HG03025 (cell line): Measurements from ENCODE around the gene GNG7.
"Not testable (repeated sequence)": the region's sequence is repeated elsewhere in the genome, so short reads cannot be mapped to it uniquely, and the experiment has no call there.

Experiments used
- ATAC-seq: cut with Tn5 transposase; IDR thresholded peaks from one replicate; pipeline ENCODE4 v1.9.1; 2021; ENCODE audit warnings: mild to moderate bottlenecking, moderate library complexity; ENCODE audit not compliant: unreplicated experiment, low FRiP score

GNG7 gene

GRCh38 chr19:2648528-2648937 lies 54.0 kb downstream of the GNG7 start:
- ATAC-seq = no peak

GRCh38 chr19:2648099-2648498 lies 54.4 kb downstream of the GNG7 start:
- ATAC-seq = no peak

DNA sequence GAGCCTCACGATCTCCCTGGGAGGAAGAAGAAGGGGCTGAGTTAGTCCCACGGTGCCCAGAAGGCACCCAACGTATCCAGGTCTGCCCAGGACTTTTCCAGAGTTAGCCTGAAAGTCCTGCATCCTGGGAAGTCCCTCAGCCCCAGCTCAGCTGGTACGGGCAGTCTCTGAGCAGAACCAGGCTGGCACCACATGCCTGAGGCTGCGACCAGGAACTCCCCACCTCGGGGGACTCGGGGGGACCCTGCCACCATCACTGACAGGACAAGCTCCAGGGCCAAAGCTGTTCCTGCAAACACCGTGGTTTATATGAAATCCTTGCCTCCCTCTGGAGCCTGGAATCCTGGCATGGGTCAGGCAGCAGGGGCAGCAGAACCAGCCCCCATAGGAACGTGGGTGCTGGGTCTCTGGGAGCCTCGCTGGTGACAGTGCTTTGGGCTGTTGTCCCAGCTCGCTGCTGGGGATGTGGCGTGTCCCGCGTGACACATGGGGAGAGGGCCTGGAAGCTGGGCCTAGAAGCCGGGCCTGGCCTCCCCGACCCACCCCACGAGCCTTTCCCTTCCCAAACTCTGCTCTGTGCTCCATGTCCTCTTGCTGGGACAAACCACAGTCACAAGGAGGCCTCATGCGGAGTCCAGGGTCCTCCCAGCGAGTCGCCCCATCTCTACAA lies 55.5 kb downstream of the GNG7 start:
- no peak for ATAC-seq

GRCh38 chr19:2645826-2646225 lies 56.7 kb downstream of the GNG7 start:
- no peak for ATAC-seq

- ATAC-seq = not testable (repeated sequence)
These were observed 59.3 kb downstream of the GNG7 start for GRCh38 chr19:2643123-2643737.

- no peak for ATAC-seq
These were observed 61.2 kb downstream of the GNG7 start for GRCh38 chr19:2641332-2641698.

- ATAC-seq = no peak
These were observed 61.7 kb downstream of the GNG7 start for GRCh38 chr19:2640563-2641331.

- ATAC-seq = no peak
These were observed 62.5 kb downstream of the GNG7 start for GRCh38 chr19:2639999-2640398.

- no peak for ATAC-seq
These were observed 64.0 kb downstream of the GNG7 start for GRCh38 chr19:2638417-2638940.

DNA sequence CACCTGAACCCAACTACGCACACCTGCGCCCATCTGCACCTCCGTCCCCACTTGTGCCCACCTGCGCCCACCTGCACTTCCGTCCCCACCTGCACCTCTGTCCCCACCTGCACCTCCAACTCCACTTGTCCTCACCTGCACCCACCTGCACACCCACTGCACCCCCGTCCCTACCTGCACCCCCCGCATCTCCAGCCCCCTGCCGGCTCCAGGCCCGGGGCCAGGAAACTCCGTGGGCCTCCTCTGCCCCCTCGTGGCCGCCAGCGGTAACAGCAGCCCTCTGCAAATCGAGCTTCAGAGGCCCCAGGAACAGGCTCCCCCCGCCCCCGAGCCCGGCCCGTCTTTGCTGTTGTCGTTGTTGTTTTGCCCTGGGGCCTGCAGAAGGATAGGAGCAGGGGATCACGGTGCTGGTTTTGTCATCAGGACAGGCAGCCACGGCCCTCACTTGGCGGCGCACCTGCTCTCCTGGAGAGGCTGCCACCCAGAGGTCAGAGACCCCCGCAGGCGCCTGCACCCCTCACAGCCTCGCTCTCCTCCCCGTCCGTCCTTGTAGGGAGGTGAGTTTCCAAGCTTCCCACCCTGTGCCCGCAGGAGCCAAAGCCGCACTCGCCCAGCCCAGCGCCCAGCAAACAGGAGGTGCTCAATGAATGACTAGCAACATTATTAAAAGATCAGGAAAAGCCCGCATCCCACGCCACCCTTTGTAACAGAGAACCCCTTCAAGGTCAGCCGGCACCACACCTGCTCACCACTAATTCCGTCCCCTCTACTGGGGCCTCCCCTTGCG lies 65.4 kb downstream of the GNG7 start:
- no peak for ATAC-seq

DNA sequence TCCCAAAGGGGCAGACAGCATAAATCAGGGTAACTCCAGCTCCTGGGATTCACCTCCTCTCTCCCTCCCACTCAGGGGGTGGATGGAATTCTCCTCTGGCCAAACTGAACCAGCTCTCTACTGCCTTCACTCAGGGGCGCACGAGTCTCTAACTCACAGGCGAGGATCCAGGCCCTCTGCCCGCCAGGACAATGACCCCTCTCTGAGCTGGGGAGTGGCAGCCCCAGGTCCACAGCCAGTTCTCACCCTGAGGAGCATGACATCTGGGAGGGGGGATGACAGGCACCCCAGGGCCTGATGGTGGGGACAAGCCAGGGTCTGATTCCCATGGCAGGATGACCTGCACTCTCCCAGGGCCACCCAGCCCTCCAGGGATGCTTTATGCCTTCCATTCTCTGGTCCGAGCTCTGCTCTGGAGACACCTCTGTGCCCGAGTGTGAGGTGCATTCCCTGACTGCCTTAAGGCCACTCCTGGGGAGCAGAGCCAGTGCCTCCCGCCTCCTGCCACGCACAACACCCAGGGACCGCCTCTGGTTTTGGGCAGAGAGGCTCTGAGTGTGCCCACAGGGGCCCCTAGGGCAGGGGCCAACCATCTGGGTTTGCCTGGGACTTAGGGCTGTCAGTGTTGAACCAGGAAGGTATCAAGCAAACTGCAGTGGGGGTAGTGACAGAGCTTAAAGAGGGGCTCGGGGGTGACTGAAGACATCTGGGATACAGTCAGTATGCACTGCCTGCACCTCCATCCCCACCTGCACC lies 66.2 kb downstream of the GNG7 start:
- ATAC-seq = no peak

DNA sequence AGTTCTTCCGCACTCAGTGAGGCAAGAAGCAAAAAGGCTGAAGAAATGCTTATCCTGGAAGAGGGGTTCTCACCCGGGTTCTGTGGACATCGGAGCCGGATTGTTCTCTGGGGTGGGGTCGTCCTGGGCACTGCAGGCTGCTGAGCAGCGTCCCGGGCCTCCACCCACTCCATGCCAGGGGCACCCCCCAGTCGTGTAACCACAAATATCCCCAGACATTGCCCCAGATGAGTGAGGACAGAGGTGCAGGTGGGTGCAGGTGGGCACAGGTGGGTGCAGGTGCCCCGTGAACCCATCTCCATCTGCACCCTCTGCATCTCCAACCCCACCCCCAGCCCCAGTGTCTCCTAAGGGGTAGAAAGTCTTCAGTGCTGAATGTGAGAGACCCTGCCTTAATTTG lies 67.5 kb downstream of the GNG7 start:
- ATAC-seq = no peak

GRCh38 chr19:2634228-2634951 lies 68.1 kb downstream of the GNG7 start:
- ATAC-seq = no peak

GRCh38 chr19:2633693-2634075 lies 68.8 kb downstream of the GNG7 start:
- no peak for ATAC-seq

GRCh38 chr19:2631213-2631821 lies 71.2 kb downstream of the GNG7 start:
- ATAC-seq = no peak

- no peak for ATAC-seq
These were observed 72.0 kb downstream of the GNG7 start for GRCh38 chr19:2630352-2631001.

DNA sequence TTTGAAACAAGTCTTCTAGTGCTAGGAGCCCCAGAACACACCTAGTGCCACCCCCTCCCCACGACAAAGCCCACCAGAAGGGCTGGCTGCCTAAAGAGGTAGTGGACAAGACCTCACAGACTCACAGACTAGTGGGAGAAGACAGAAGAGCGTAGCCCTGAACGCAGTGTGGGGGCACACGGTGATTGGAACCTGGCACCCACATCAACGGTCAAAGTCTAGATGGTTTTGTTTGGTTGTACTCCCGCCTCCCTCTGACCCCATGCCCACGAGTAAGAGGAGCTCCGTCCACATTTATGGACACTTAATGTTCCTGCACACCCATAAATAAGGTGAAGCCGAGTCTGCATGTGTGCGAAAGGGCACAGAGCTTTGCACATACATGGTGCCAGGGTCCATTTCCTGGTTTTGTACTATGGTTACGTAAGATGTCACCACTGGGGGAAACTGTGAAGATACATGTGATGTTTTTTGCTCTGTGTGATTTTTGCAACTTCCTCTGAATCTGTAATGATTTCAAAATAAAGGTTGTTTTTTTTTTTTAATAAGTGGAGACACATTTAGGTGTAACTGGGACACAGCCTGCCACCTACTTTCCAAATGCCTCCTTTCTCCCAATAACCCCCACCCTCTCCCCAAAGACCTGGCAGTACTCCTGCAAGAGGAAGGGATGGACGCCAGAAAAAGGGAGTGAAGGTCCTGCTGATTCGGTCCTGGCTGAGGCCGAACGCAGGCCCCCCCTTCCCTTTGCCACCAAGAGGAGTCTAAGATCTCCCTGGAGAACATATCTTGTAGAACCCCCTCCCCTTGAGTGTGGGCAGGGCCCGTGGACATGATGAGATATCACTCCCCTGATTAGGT lies 72.8 kb downstream of the GNG7 start:
- ATAC-seq = no peak

DNA sequence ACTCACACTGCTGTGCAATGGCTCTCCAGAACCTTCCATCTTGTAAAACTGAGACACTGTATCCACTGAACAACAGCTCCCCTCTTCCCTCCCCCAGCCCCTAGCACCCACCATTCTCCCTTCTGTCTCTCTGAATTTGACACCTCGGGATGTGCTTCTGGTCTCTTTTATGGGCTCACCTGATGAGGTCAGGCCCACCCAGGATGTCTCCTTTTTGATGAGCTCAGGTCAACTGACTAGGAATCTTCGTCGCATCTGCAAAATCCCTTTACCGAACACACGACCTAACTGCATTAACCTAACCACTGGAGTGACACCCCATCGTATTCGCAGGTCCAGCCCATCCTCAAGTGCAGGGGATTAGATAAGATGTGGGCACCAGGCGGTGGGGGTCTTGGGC lies 73.9 kb downstream of the GNG7 start:
- no peak for ATAC-seq
